ENCODE results near the gene UPK3B. TPM values are rescaled to one million over a fixed set of nuclear protein-coding genes. Genes with fewer than 3 reads are reported as not detected.

Gene UPK3B
- total RNA-seq, 1 experiment from 2014 or later, result 3.6 TPM

GRCh38 chr7:76505168-76506080 lies 4.9 kb upstream of the UPK3B start:
- Mint-ChIP-seq H3K27me3 (ENCODE audit: low read depth) (no peaks in the 10 kb centered on the region), H3K9me3 (peaks cover 4% of the 10 kb centered on the region), H3K27ac (no peak overlapping the region), H3K36me3 (peaks cover 20% of the 10 kb centered on the region), H3K4me3 (no peak overlapping the region), H3K4me1 (peaks cover 4% of the 10 kb centered on the region)
- no peak for ATAC-seq
- no peak for DNase-seq (ENCODE audit: low spot score)
- CTCF ChIA-PET, result no interaction called here
- POLR2A ChIA-PET, result no interaction called here
- TF ChIP-seq OVOL2 (CRISPR knock-in tag; IDR thresholded peaks at IDR 0.05; ENCODE audit: borderline replicate concordance) (no peak), IRF2 (CRISPR knock-in tag; IDR thresholded peaks at IDR 0.05; ENCODE audit: borderline replicate concordance, low read depth) (no peak), NR3C1 (CRISPR knock-in tag; conservative IDR thresholded peaks at IDR 0.05; ENCODE audit: low read depth) (no peak), AR (CRISPR knock-in tag; IDR thresholded peaks at IDR 0.05) (no peak), NR1H2 (CRISPR knock-in tag; IDR thresholded peaks at IDR 0.05) (no peak), ATF3 (CRISPR knock-in tag; conservative IDR thresholded peaks at IDR 0.05) (no peak), ZNF232 (CRISPR knock-in tag; IDR thresholded peaks at IDR 0.05) (no peak), PRDM15 (CRISPR knock-in tag; IDR thresholded peaks at IDR 0.05) (no peak), NFE2L1 (CRISPR knock-in tag; IDR thresholded peaks at IDR 0.05) (no peak), KAT7 (CRISPR knock-in tag; IDR thresholded peaks at IDR 0.05; ENCODE audit: borderline replicate concordance) (no peak), GABPB1 (CRISPR knock-in tag; IDR thresholded peaks at IDR 0.05) (no peak), STAT6 (CRISPR knock-in tag; conservative IDR thresholded peaks at IDR 0.05; ENCODE audit: low read depth) (no peak), TEAD4 (CRISPR knock-in tag; IDR thresholded peaks at IDR 0.05) (no peak), AFF4 (CRISPR knock-in tag; IDR thresholded peaks at IDR 0.05; ENCODE audit: borderline replicate concordance) (no peak), GRHL2 (CRISPR knock-in tag; IDR thresholded peaks at IDR 0.05; ENCODE audit: insufficient replicate concordance, severe bottlenecking) (no peak)

Measured in WTC11 (cell line).